Measurements from ENCODE around the gene EID1.

EID1 gene

GRCh38 chr15:48868536-48868935 lies 9.4 kb upstream of the EID1 start:
- DNase-seq: no peak

- no peak for DNase-seq
Observed at GRCh38 chr15:48869966-48870365, 8.0 kb upstream of the EID1 start.

- DNase-seq: no peak
Observed at GRCh38 chr15:48871542-48871941, 6.4 kb upstream of the EID1 start.

GRCh38 chr15:48872632-48873031 lies 5.3 kb upstream of the EID1 start:
- DNase-seq: no peak

- no peak for DNase-seq
Observed at GRCh38 chr15:48875241-48875960, 2.5 kb upstream of the EID1 start.

GRCh38 chr15:48876057-48876456 lies 1.9 kb upstream of the EID1 start:
- no peak for DNase-seq

GRCh38 chr15:48880070-48880634 lies 2.2 kb downstream of the EID1 start:
- DNase-seq: no peak

- no peak for DNase-seq
Observed at GRCh38 chr15:48883699-48884098, 5.8 kb downstream of the EID1 start.

GRCh38 chr15:48887144-48887543 lies 9.2 kb downstream of the EID1 start:
- DNase-seq: no peak

GRCh38 chr15:48888191-48888590 lies 10.3 kb downstream of the EID1 start:
- no peak for DNase-seq

GRCh38 chr15:48888836-48889235 lies 10.9 kb downstream of the EID1 start:
- DNase-seq: no peak

GRCh38 chr15:48889925-48890324 lies 12.0 kb downstream of the EID1 start:
- no peak for DNase-seq

GRCh38 chr15:48890375-48890972 lies 12.5 kb downstream of the EID1 start:
- DNase-seq: no peak

- no peak for DNase-seq
Observed at GRCh38 chr15:48891232-48891765, 13.4 kb downstream of the EID1 start.

GRCh38 chr15:48893311-48893710 lies 15.4 kb downstream of the EID1 start:
- DNase-seq: no peak

GRCh38 chr15:48896869-48897814 lies 19.2 kb downstream of the EID1 start:
- DNase-seq: peak in 24 of 56 donors; percentile 3 to 52 (median 15)

- no peak for DNase-seq
Observed at GRCh38 chr15:48898032-48898431, 20.1 kb downstream of the EID1 start.

GRCh38 chr15:48898446-48898845 lies 20.5 kb downstream of the EID1 start:
- no peak for DNase-seq

GRCh38 chr15:48899793-48900192 lies 21.9 kb downstream of the EID1 start:
- no peak for DNase-seq

GRCh38 chr15:48904758-48905157 lies 26.8 kb downstream of the EID1 start:
- no peak for DNase-seq

- no peak for DNase-seq
Observed at GRCh38 chr15:48905216-48905615, 27.3 kb downstream of the EID1 start.

- DNase-seq: no peak
Observed at GRCh38 chr15:48905847-48906246, 27.9 kb downstream of the EID1 start.
